Stomach (tissue), 9 donors: ENCODE results near the gene PNPLA8. TPM values are rescaled to one million over a fixed set of nuclear protein-coding genes. Genes with fewer than 3 reads are reported as not detected.

Source experiments
- DNase-seq, 2 donors: peaks; one replicate each; pipeline versions ENCODE4 v3.0.0 to v3.0.0-alpha.2; 2013 to 2019
- H3K27ac ChIP-seq, 5 donors: fragments of 200-600 bp in 4 of 5; sonication (generic) in 4 of 5; one replicate each; pipeline ENCODE4 v1.5.1; 2013 to 2019; ENCODE audit warnings: mild to moderate bottlenecking in 1 of 5, moderate library complexity in 1 of 5
- H3K27me3 ChIP-seq, 3 donors: fragments of 200-600 bp; sonication (generic); one replicate each; pipeline ENCODE4 v1.5.1; 2017 to 2019; ENCODE audit warnings: mixed run types in 1 of 3
- H3K36me3 ChIP-seq, 4 donors: fragments of 200-600 bp; sonication (generic); 1 replicate in 3 of 4; 2 replicates in 1 of 4; pipeline ENCODE4 v1.5.1; 2016 to 2019
- H3K4me1 ChIP-seq, 4 donors: fragments of 200-600 bp; sonication (generic); one replicate each; pipeline ENCODE4 v1.5.1; 2016 to 2019
- H3K4me3 ChIP-seq, 4 donors: fragments of 200-600 bp; sonication (generic) in 3 of 4; one replicate each; pipeline ENCODE4 v1.5.1; 2016 to 2019; ENCODE audit warnings: mild to moderate bottlenecking in 1 of 4
- H3K9me3 ChIP-seq, 4 donors: fragments of 200-600 bp; sonication (generic); one replicate each; pipeline ENCODE4 v1.5.1; 2016 to 2019
- EP300 ChIP-seq: sonication (generic); formaldehyde crosslinking; IDR thresholded peaks from one replicate; pipeline ENCODE4 v1.6.1; 2017; ENCODE audit warnings: antibody characterized with exemption
- POLR2A ChIP-seq, 4 donors: fragments of 450-650 bp; IDR thresholded peaks; one replicate each; pipeline ENCODE4 v1.6.1; 2016; ENCODE audit warnings: antibody characterized with exemption in 4 of 4, control low read depth in 2 of 4, mild to moderate bottlenecking in 1 of 4, moderate library complexity in 1 of 4
- POLR2AphosphoS5 ChIP-seq, 3 donors: sonication (generic); formaldehyde crosslinking; IDR thresholded peaks; one replicate each; pipeline ENCODE4 v1.6.1; 2016; ENCODE audit warnings: antibody characterized with exemption in 3 of 3
- WGBS, 5 donors: extraction: QIAGEN DNeasy Blood & Tissue Kit in 3 of 5; methylation state at CpG; one replicate each; pipeline versions ENCODE4 v1.1.5 to v1.1.7; 2013 to 2018; 5-methylcytosine and 5-hydroxymethylcytosine counted together
- intact Hi-C: fragments of 100-400 bp; cut with DNase I; formaldehyde crosslinking; loops from one replicate; pipeline ENCODE4 v1.15.1; 2023; ENCODE audit warnings: low total_unique reads
- polyA plus RNA-seq, 3 donors: library from polyadenylated mRNA; stranded (reverse); fragments of 200-250 nt; gene quantifications; one replicate each; pipeline ENCODE4 v1.2.3, GENCODE V29; 2013
- total RNA-seq, 5 donors: library from RNA; depleted of rRNA; stranded (reverse); fragments of >200 nt; gene quantifications; one replicate each; pipeline versions ENCODE4 v1.1.0 to v1.2.3, GENCODE V29; 2014 to 2016
- TF ChIP-seq, protein P1 (sequence below), 7 experiments: fragments of 450-650 bp in 4 of 7; fragments of 200-600 bp in 3 of 7; sonication (generic) in 3 of 7; IDR thresholded peaks; one replicate each; pipeline ENCODE4 v1.5.1; 2016 to 2019; ENCODE audit warnings: antibody characterized with exemption in 7 of 7, control low read depth in 2 of 7, mild to moderate bottlenecking in 1 of 7
- donor health status: healthy with polysubstance abuse.
- donor health status: Bipolar disorder and iron deficiency.
- donor health status: healthy.

PNPLA8 gene
- total and polyA plus RNA-seq, 8 donors = 0.87 to 43.5 (median 16.7) TPM

- intact Hi-C loops = loop anchor here (10.0 kb wide), 1 partner anchor 273 kb away; no protein-coding TSS in a partner anchor
- Histone ChIP-seq H3K27me3 (peaks cover 9 to 69% (median 24%) of the 10 kb centered on the region in 3 donors), H3K4me3 (no peak overlapping the region)
Observed at GRCh38 chr7:108457871-108458270, 68.1 kb downstream of the PNPLA8 start.

DNA sequence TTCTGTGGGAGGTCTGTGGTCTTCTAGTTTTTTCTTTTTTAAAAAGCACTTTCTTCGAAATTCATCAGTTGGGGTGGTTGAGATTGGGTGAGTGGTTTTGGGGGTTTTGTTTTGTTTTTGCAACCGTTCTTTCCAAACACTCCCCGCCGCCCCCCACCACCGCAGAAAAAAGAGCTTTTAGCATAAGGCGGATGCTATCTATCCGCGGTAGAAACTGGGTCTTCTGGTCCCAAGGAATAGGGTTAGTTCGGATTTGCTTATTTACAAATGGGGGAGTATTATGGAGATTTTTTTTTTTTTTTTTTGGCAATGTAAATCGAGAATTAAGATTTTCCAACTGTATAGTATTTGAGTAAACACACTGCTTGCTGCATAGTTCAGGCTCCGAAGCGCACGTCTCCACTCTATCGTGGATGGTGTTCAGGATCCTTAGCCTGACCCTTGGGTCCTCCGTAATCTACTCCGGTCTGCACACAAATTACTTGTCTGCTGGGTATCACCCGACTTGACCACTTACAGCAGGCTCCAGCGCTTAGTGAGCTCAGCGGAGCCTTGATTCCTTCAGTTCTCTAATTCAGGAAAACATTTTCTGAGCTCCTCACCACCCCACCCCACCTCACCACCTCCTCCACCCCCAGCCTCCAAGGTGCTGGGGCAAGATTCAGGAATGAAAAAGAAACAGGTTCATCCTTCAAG is 68.9 kb downstream of the PNPLA8 start:
- Histone ChIP-seq H3K27ac (no peak overlapping the region), H3K4me3 (peak overlapping the region; percentile 45 to 75 (median 62)), H3K36me3 (no peaks in the 10 kb centered on the region), H3K9me3 (no peaks in the 10 kb centered on the region), H3K4me1 (peaks cover 22 to 31% (median 31%) of the 10 kb centered on the region in 4 donors), H3K27me3 (peaks cover 9 to 75% (median 24%) of the 10 kb centered on the region in 3 donors)
- TF ChIP-seq, protein P1, sequence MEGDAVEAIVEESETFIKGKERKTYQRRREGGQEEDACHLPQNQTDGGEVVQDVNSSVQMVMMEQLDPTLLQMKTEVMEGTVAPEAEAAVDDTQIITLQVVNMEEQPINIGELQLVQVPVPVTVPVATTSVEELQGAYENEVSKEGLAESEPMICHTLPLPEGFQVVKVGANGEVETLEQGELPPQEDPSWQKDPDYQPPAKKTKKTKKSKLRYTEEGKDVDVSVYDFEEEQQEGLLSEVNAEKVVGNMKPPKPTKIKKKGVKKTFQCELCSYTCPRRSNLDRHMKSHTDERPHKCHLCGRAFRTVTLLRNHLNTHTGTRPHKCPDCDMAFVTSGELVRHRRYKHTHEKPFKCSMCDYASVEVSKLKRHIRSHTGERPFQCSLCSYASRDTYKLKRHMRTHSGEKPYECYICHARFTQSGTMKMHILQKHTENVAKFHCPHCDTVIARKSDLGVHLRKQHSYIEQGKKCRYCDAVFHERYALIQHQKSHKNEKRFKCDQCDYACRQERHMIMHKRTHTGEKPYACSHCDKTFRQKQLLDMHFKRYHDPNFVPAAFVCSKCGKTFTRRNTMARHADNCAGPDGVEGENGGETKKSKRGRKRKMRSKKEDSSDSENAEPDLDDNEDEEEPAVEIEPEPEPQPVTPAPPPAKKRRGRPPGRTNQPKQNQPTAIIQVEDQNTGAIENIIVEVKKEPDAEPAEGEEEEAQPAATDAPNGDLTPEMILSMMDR (IDR thresholded peaks at IDR 0.05) = no peak
- TF ChIP-seq EP300 (no peak), POLR2A (IDR thresholded peaks at IDR 0.05) (no peak), POLR2AphosphoS5 (IDR thresholded peaks at IDR 0.05) (no peak)
- DNase-seq = peak in 1 of 2 donors; percentile 18
- 7 to 10% (median 9%) methylated on average over 19 of the region's 19 CpGs for WGBS, 5 donors
- intact Hi-C loops = loop anchor here (10.0 kb wide), 1 partner anchor 272 kb away; no protein-coding TSS in a partner anchor

More at GRCh38 chr7:108457871-108458270, 68.1 kb downstream of the PNPLA8 start:
- Histone ChIP-seq H3K36me3 (no peaks in the 10 kb centered on the region), H3K9me3 (no peaks in the 10 kb centered on the region), H3K4me1 (peaks cover 22 to 31% (median 31%) of the 10 kb centered on the region in 4 donors), H3K27ac (no peak overlapping the region)
- no peak for TF ChIP-seq EP300
- no peak for TF ChIP-seq POLR2AphosphoS5 (IDR thresholded peaks at IDR 0.05)
- TF ChIP-seq, protein P1 (IDR thresholded peaks at IDR 0.05) = no peak
- no peak for DNase-seq

- H3K4me1 ChIP-seq = peaks cover 22 to 31% (median 31%) of the 10 kb centered on the region in 4 donors
- WGBS, 5 donors = 0 to 3% (median 1%) methylated on average over 31 to 81 of the region's 81 CpGs
- no peaks in the 10 kb centered on the region for H3K9me3 ChIP-seq
- H3K36me3 ChIP-seq = no peaks in the 10 kb centered on the region
- H3K4me3 ChIP-seq = peak within 1 kb of the TSS; percentile 45 to 75 (median 62)
- peak within 1 kb of the TSS in 2 of 5 donors; percentile 10 to 28 for H3K27ac ChIP-seq
- intact Hi-C loops = loop anchor here (10.0 kb wide), 1 partner anchor 271 kb away; no protein-coding TSS in a partner anchor
- peak; percentile 44 to 92 for DNase-seq
- H3K27me3 ChIP-seq = peaks cover 9 to 80% (median 24%) of the 10 kb centered on the region in 3 donors
- TF ChIP-seq POLR2A (IDR thresholded peaks at IDR 0.05) = no peak
- TF ChIP-seq EP300 = no peak
- TF ChIP-seq, protein P1 (IDR thresholded peaks at IDR 0.05) = no peak
- TF ChIP-seq POLR2AphosphoS5 (IDR thresholded peaks at IDR 0.05) = no peak
Observed at GRCh38 chr7:108455998-108456677, 69.8 kb downstream of the PNPLA8 start, which contains the start of gene NRCAM. TSS of gene NRCAM (minus strand) at chr7:108456436. CDS start at chr7:108240064, 216,372 bp downstream.

- peaks cover 22 to 31% (median 31%) of the 10 kb centered on the region in 4 donors for H3K4me1 ChIP-seq
- peak overlapping the region; percentile 45 to 75 (median 62) for H3K4me3 ChIP-seq
- WGBS, 5 donors = 0 to 1% (median 0%) methylated on average over 13 to 47 of the region's 47 CpGs
- H3K27me3 ChIP-seq = peaks cover 9 to 85% (median 24%) of the 10 kb centered on the region in 3 donors
- no peaks in the 10 kb centered on the region for H3K9me3 ChIP-seq
- TF ChIP-seq, protein P1 (IDR thresholded peaks at IDR 0.05) = no peak
- no peak for TF ChIP-seq POLR2A (IDR thresholded peaks at IDR 0.05)
- TF ChIP-seq POLR2AphosphoS5 (IDR thresholded peaks at IDR 0.05) = no peak
- TF ChIP-seq EP300 = no peak
- intact Hi-C loops = loop anchor here (10.0 kb wide), 1 partner anchor 271 kb away; no protein-coding TSS in a partner anchor
- peak in 1 of 2 donors; percentile 65 for DNase-seq
- no peaks in the 10 kb centered on the region for H3K36me3 ChIP-seq
- peak overlapping the region in 1 of 5 donors; percentile 10 for H3K27ac ChIP-seq
Observed at GRCh38 chr7:108455551-108455997, 70.4 kb downstream of the PNPLA8 start.
